GM23338 (cell line): ENCODE data around the gene PDSS2. TPM values are rescaled to one million over a fixed set of nuclear protein-coding genes. Genes with fewer than 3 reads are reported as not detected.

ENCODE experiments used
- ATAC-seq: fragments of 200-7000 bp; cut with Tn5 transposase; 3 replicates; pipeline ENCODE4 v1.9.1; 2020
- DNase-seq: peaks from one replicate; pipeline ENCODE4 v3.0.0-alpha.2; 2015; ENCODE audit warnings: low spot score
- H2AFZ ChIP-seq: fragments of 200-600 bp; sonication (generic); 2 replicates; pipeline ENCODE4 v1.8.0; 2016; ENCODE audit warnings: antibody characterized with exemption, mild to moderate bottlenecking, moderate library complexity
- H3F3A ChIP-seq: fragments of 200-600 bp; sonication (generic); replicated peaks from 2 replicates; pipeline ENCODE4 v1.8.0; 2017; ENCODE audit warnings: antibody characterized with exemption, mixed run types, low read depth
- H3K27ac ChIP-seq: fragments of 200-600 bp; sonication (generic); 2 replicates; pipeline ENCODE4 v1.6.1; 2016; ENCODE audit warnings: low read depth
- H3K27me3 ChIP-seq: fragments of 200-600 bp; sonication (generic); 2 replicates; pipeline ENCODE4 v1.8.0; 2016; ENCODE audit warnings: mild to moderate bottlenecking, mixed run types, moderate library complexity; ENCODE audit not compliant: insufficient read depth
- H3K36me3 ChIP-seq: fragments of 200-600 bp; sonication (generic); 2 replicates; pipeline ENCODE4 v1.8.0; 2016; ENCODE audit warnings: mild to moderate bottlenecking; ENCODE audit not compliant: insufficient read depth
- H3K4me1 ChIP-seq: fragments of 200-600 bp; sonication (generic); 2 replicates; pipeline ENCODE4 v1.8.0; 2016; ENCODE audit warnings: mild to moderate bottlenecking, moderate library complexity; ENCODE audit not compliant: insufficient read depth
- H3K4me2 ChIP-seq: fragments of 200-600 bp; sonication (generic); 2 replicates; pipeline ENCODE4 v1.7.1; 2017; ENCODE audit warnings: mixed run types
- H3K4me3 ChIP-seq: fragments of 200-600 bp; sonication (generic); 2 replicates; pipeline ENCODE4 v1.6.1; 2016; ENCODE audit warnings: mixed run types
- H3K79me2 ChIP-seq: fragments of 200-600 bp; sonication (generic); replicated peaks from 2 replicates; pipeline ENCODE4 v1.8.0; 2017; ENCODE audit warnings: mild to moderate bottlenecking; ENCODE audit not compliant: insufficient read depth
- H3K9me2 ChIP-seq: fragments of 200-600 bp; sonication (generic); 2 replicates; pipeline ENCODE4 v1.8.0; 2017; ENCODE audit not compliant: insufficient read depth
- H4K20me1 ChIP-seq: fragments of 200-600 bp; sonication (generic); replicated peaks from 2 replicates; pipeline ENCODE4 v1.8.0; 2017; ENCODE audit warnings: mild to moderate bottlenecking; ENCODE audit not compliant: insufficient read depth
- H3K27ac Mint-ChIP-seq: 2 replicates; pipeline ENCODE4 v1.8.0; 2020; ENCODE audit warnings: inconsistent platforms, mild to moderate bottlenecking, moderate library complexity, mixed read lengths
- H3K27me3 Mint-ChIP-seq: 3 replicates; pipeline ENCODE4 v1.8.0; 2022; ENCODE audit warnings: low read depth, mild to moderate bottlenecking, moderate library complexity, mixed read lengths, inconsistent platforms; ENCODE audit not compliant: insufficient read depth, poor library complexity
- H3K36me3 Mint-ChIP-seq: 3 replicates; pipeline ENCODE4 v1.8.0; 2021; ENCODE audit warnings: low read depth, mild to moderate bottlenecking, inconsistent platforms, moderate library complexity, mixed read lengths
- H3K4me1 Mint-ChIP-seq: 3 replicates; pipeline ENCODE4 v1.8.0; 2020; ENCODE audit warnings: mild to moderate bottlenecking, inconsistent platforms, mixed read lengths
- H3K4me3 Mint-ChIP-seq: 3 replicates; pipeline ENCODE4 v1.8.0; 2021; ENCODE audit warnings: moderate library complexity, mild to moderate bottlenecking, inconsistent platforms, mixed read lengths
- H3K9me3 Mint-ChIP-seq: 3 replicates; pipeline ENCODE4 v1.8.0; 2020; ENCODE audit warnings: moderate library complexity, mild to moderate bottlenecking, inconsistent platforms, mixed read lengths
- POLR2AphosphoS5 ChIP-seq: IDR thresholded peaks from 2 replicates; pipeline ENCODE4 v1.6.1; 2016; ENCODE audit warnings: antibody characterized with exemption, low read depth
- polyA plus RNA-seq: library from polyadenylated mRNA; unstranded; fragments of >200 nt; fragmentation: Nextera tagmentation; extraction: Ambion mirVana; gene quantifications from 2 replicates; pipeline ENCODE4 v1.2.1, GENCODE V29; 2016
- small RNA-seq: library from RNA; depleted of rRNA; stranded (forward); fragments of <200 nt; gene quantifications from one replicate; pipeline ENCODE3, GENCODE V24; 2014; ENCODE audit warnings: low replicate concordance
- total RNA-seq: library from RNA; depleted of rRNA; stranded (reverse); fragments of >200 nt; shearing (Covaris generic); gene quantifications from 2 replicates; pipeline ENCODE4 v1.2.3, GENCODE V29; 2014; rRNA removed
- TF ChIP-seq, protein P1 (sequence below): IDR thresholded peaks from one replicate; pipeline ENCODE4 v1.6.1; 2018; ENCODE audit warnings: antibody characterized with exemption; ENCODE audit not compliant: unreplicated experiment

The PDSS2 gene
- total and polyA plus RNA-seq, 2 experiments from 2014 or later = 7.3 to 16.7 TPM

DNA sequence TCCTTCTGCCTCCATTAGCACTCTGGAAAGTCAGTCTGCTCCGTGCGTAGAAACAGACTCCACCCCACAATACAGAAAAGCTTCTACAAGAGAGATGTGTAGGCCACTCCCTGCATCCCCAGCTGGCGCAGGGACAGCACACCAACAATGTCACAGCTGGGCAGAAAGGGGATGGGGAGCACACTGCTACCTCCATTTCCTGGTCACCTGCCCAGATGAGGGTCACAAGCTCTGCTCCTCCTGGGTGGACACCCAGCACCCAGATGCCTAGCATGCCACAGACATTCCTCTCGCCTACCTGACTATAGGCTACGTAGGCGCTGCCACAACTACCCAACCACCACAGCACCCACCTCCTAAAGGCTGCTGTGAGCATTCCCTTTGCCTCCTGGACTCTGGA lies 356.3 kb downstream of the PDSS2 start:
- H2AFZ ChIP-seq = no peak overlapping the region
- no peaks in the 10 kb centered on the region for H3K9me3 Mint-ChIP-seq
- no peaks in the 10 kb centered on the region for H4K20me1 ChIP-seq
- DNase-seq (peak; percentile 55), ATAC-seq (peak; percentile 28)
- H3K36me3 ChIP-seq = peaks cover 8% of the 10 kb centered on the region; the same call in 1 of the 2 replicates
- TF ChIP-seq POLR2AphosphoS5 = peak; percentile 21; the same call in 1 of the 2 replicates
- TF ChIP-seq, protein P1, sequence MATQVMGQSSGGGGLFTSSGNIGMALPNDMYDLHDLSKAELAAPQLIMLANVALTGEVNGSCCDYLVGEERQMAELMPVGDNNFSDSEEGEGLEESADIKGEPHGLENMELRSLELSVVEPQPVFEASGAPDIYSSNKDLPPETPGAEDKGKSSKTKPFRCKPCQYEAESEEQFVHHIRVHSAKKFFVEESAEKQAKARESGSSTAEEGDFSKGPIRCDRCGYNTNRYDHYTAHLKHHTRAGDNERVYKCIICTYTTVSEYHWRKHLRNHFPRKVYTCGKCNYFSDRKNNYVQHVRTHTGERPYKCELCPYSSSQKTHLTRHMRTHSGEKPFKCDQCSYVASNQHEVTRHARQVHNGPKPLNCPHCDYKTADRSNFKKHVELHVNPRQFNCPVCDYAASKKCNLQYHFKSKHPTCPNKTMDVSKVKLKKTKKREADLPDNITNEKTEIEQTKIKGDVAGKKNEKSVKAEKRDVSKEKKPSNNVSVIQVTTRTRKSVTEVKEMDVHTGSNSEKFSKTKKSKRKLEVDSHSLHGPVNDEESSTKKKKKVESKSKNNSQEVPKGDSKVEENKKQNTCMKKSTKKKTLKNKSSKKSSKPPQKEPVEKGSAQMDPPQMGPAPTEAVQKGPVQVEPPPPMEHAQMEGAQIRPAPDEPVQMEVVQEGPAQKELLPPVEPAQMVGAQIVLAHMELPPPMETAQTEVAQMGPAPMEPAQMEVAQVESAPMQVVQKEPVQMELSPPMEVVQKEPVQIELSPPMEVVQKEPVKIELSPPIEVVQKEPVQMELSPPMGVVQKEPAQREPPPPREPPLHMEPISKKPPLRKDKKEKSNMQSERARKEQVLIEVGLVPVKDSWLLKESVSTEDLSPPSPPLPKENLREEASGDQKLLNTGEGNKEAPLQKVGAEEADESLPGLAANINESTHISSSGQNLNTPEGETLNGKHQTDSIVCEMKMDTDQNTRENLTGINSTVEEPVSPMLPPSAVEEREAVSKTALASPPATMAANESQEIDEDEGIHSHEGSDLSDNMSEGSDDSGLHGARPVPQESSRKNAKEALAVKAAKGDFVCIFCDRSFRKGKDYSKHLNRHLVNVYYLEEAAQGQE = no peak
- H3K9me2 ChIP-seq = 0 out of 2 replicates have a peak, but pooled peaks cover 4% of the 10 kb centered on the region
- no peaks in the 10 kb centered on the region for H3K27me3 ChIP-seq
- peaks cover 74% of the 10 kb centered on the region for H3K79me2 ChIP-seq
- no peak overlapping the region for H3K4me3 ChIP-seq
- peaks cover 30% of the 10 kb centered on the region; the same call in 2 of the 3 replicates for H3K36me3 Mint-ChIP-seq
- no peak overlapping the region for H3K4me2 ChIP-seq
- H3K4me1 Mint-ChIP-seq = peaks cover 48% of the 10 kb centered on the region
- H3K4me3 Mint-ChIP-seq = peak overlapping the region; percentile 18; the same call in 1 of the 3 replicates
- H3F3A ChIP-seq = peaks cover 13% of the 10 kb centered on the region; the same call in 1 of the 2 replicates
- peak overlapping the region; percentile 89 for H3K27ac ChIP-seq
- H3K27ac Mint-ChIP-seq = peak overlapping the region; percentile 81
- peaks cover 54% of the 10 kb centered on the region for H3K4me1 ChIP-seq
- peaks cover 10% of the 10 kb centered on the region for H3K27me3 Mint-ChIP-seq

Small RNAs within 50 kb of the gene (small RNA-seq; reads per million reads assigned to genes)
- gene AL591516.1 (not detected), gene RNU6-1299P (not detected)

Other genes starting within 250 kb of the PDSS2 start
- gene SOBP, start 30.6 kb upstream of the PDSS2 start, total RNA-seq = 3.0 and 3.1 TPM in 2 replicates
- gene SOBP, start 30.6 kb upstream of the PDSS2 start, polyA plus RNA-seq = 1.5 and 2.2 TPM in 2 replicates